ENCODE measurements around the gene KNDC1. TPM values are rescaled to one million over a fixed set of nuclear protein-coding genes. Genes with fewer than 3 reads are reported as not detected.

Gene KNDC1
- total and polyA plus RNA-seq, 2 donors (not counting 3 experiments of a cell fraction or from before 2014, with no cell fraction given): not detected

- no peaks in the 10 kb centered on the region for H3K9me3 ChIP-seq (replicated peaks; ENCODE audit: control insufficient read depth, insufficient read depth, low read length)
- BruUV-seq (replicated peaks): no TSS peak
- intact Hi-C loops (cut with micrococcal nuclease) (no loop called here), dilution Hi-C loops (cut with MboI; ENCODE audit: extremely low pct_ligation_motif_present, low sequenced_read_pairs) (no loop called here)
- no peak for FAIRE-seq
- TF ChIP-seq MYC (IDR thresholded peaks at IDR 0.05; ENCODE audit: low read depth, low read length): no peak
- TF ChIP-seq EZH2 (IDR thresholded peaks at IDR 0.05; ENCODE audit: borderline replicate concordance, low read depth, low read length, severe bottlenecking): peak; percentile 85
- H3K4me2 ChIP-seq (ENCODE audit: insufficient read depth, low read length): no peak overlapping the region
- H3K27ac ChIP-seq (ENCODE audit: insufficient read depth, low read depth, low read length): no peak overlapping the region
- no peak overlapping the region for H3K9ac ChIP-seq (replicated peaks; ENCODE audit: extremely low read depth, insufficient read depth, low read length)
- CTCF ChIA-PET: no interaction called here
- POLR2A ChIA-PET: no interaction called here
- H3K4me3 ChIP-seq (replicated peaks in 1 of 3; ENCODE audit: insufficient read depth in 1 of 3, low read depth in 1 of 3, low read length in 3 of 3): no peak overlapping the region
- no peak overlapping the region for H2AFZ ChIP-seq (ENCODE audit: low read depth, low read length)
- DNase-seq (ENCODE audit: low read depth, low spot score): no peak
- H3K9me1 ChIP-seq (replicated peaks; ENCODE audit: control insufficient read depth, extremely low read depth, insufficient read depth, low read length): no peaks in the 10 kb centered on the region
- no peaks in the 10 kb centered on the region for H4K20me1 ChIP-seq (replicated peaks; ENCODE audit: control insufficient read depth, extremely low read depth, insufficient read depth, low read length)
- no peaks in the 10 kb centered on the region for H3K79me2 ChIP-seq (ENCODE audit: control insufficient read depth, insufficient read depth, low read length)
- peaks cover 36 to 52% of the 10 kb centered on the region in 2 experiments for H3K27me3 ChIP-seq (ENCODE audit: control insufficient read depth in 2 of 2, insufficient read depth in 2 of 2, low read length in 2 of 2)
- H3K4me1 ChIP-seq (ENCODE audit: control insufficient read depth, extremely low read depth, insufficient read depth, low read length): no peaks in the 10 kb centered on the region
- no peaks in the 10 kb centered on the region for H3K36me3 ChIP-seq (ENCODE audit: control insufficient read depth in 2 of 2, extremely low read depth in 1 of 2, insufficient read depth in 2 of 2, low read length in 2 of 2)
These were observed 76.6 kb downstream of the KNDC1 start for GRCh38 chr10:133236401-133237240.

- DNase-seq (ENCODE audit: low read depth, low spot score) (no peak), FAIRE-seq (no peak)
- no peak overlapping the region for H2AFZ ChIP-seq (ENCODE audit: low read depth, low read length)
- TF ChIP-seq EZH2 (IDR thresholded peaks at IDR 0.05; ENCODE audit: borderline replicate concordance, low read depth, low read length, severe bottlenecking) (peak; percentile 58), POLR2A (IDR thresholded peaks at IDR 0.05; ENCODE audit: low read depth, low read length) (no peak)
- H3K4me3 ChIP-seq (replicated peaks in 1 of 3; ENCODE audit: insufficient read depth in 1 of 3, low read depth in 1 of 3, low read length in 3 of 3): no peak overlapping the region
- H3K4me1 ChIP-seq (ENCODE audit: control insufficient read depth, extremely low read depth, insufficient read depth, low read length): no peaks in the 10 kb centered on the region
- no peaks in the 10 kb centered on the region for H3K36me3 ChIP-seq (ENCODE audit: control insufficient read depth in 2 of 2, extremely low read depth in 1 of 2, insufficient read depth in 2 of 2, low read length in 2 of 2)
- H3K9me1 ChIP-seq (replicated peaks; ENCODE audit: control insufficient read depth, extremely low read depth, insufficient read depth, low read length): no peaks in the 10 kb centered on the region
- intact Hi-C loops (cut with micrococcal nuclease) (no loop called here), dilution Hi-C loops (cut with MboI; ENCODE audit: extremely low pct_ligation_motif_present, low sequenced_read_pairs) (no loop called here)
- CTCF ChIA-PET: no interaction called here
- no peak overlapping the region for H3K27ac ChIP-seq (ENCODE audit: insufficient read depth, low read depth, low read length)
- no peaks in the 10 kb centered on the region for H4K20me1 ChIP-seq (replicated peaks; ENCODE audit: control insufficient read depth, extremely low read depth, insufficient read depth, low read length)
- H3K9me3 ChIP-seq (replicated peaks; ENCODE audit: control insufficient read depth, insufficient read depth, low read length): no peaks in the 10 kb centered on the region
- no TSS peak for BruUV-seq (replicated peaks)
- H3K27me3 ChIP-seq (ENCODE audit: control insufficient read depth in 2 of 2, insufficient read depth in 2 of 2, low read length in 2 of 2): peaks cover 30 to 46% of the 10 kb centered on the region in 2 experiments
- no peak overlapping the region for H3K9ac ChIP-seq (replicated peaks; ENCODE audit: extremely low read depth, insufficient read depth, low read length)
- POLR2A ChIA-PET: no interaction called here
- H3K4me2 ChIP-seq (ENCODE audit: insufficient read depth, low read length): no peak overlapping the region
- H3K79me2 ChIP-seq (ENCODE audit: control insufficient read depth, insufficient read depth, low read length): no peaks in the 10 kb centered on the region
These were observed 77.2 kb downstream of the KNDC1 start for GRCh38 chr10:133237241-133237587.
